AG08395 (cell line): ENCODE measurements around the gene GRAP2.
"Not testable (repeated sequence)": the region's sequence is repeated elsewhere in the genome, so short reads cannot be mapped to it uniquely, and the experiment has no call there.

Source experiments
- DNase-seq: peaks from one replicate; pipeline ENCODE4 v3.0.0; 2012; ENCODE audit warnings: mixed read lengths, low spot score

GRAP2 gene

DNA sequence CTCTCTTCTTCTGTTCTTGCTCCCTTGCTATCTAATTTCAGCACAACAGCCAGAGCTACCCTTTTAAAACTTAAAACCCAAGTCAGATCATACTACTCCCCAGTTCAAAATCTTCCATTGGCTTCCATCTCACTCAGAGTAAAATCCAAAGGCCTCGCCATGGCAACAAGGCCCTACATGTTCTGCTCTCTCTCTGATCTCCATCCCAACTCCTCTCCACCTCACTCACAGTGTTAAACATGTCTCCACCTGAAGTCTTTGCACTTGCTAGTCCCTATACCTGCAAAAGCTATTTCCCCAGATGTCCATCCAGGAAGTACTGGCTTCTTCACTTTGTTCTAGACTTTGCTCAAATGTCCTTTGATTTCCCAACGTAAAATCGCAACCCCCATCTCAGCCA lies 3.0 kb upstream of the GRAP2 start:
- DNase-seq = no peak

- DNase-seq = no peak
These were observed 1.9 kb upstream of the GRAP2 start for GRCh38 chr22:39898997-39899396.

DNA sequence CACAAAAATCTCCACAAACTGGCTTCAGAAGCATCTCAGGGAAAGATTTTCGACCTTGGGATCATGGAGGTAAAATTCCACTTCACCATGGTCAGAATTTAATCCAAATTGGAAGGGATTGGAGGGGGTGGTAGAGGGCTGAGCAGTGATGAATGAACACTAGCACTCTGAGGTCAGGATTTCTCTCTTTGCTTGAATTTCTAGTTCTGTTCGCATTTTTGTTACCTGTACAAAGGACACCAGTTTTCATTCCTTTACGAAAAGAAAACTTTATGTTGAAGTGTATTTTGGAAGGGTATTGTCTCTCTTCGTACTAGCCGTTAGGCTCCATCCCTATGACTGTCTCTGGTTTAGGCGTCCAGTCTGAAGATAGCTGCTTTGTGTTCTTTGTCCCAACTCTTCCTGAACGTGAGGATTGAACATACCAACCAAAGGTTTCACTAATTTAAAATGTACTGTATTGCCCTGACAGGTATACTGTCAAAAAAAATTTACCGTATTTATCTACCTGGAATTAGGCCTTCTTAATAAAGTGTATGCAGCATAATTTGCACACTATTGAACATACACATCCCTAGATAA lies 772 bp downstream of the GRAP2 start:
- no peak for DNase-seq

- DNase-seq = not testable (repeated sequence)
These were observed 3.1 kb downstream of the GRAP2 start for GRCh38 chr22:39904024-39904423.

DNA sequence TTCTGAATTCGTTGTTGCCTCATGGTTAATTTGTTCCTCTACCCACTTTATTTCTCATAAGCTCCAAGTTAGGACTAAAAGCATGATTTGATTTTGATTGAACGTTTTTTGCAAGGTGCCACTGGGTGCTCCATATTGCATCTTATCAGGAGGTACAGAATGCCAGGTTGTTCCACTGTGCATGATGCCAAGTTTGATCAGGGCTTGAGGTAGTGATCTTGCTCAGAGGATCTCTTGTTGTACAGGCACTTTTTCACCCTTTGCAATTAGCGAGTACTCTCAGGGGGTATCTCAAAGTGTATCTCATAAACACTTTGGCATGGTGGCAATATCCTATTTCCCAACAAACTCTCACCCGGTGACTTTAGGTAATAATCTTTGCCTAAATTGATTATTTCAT lies 4.0 kb downstream of the GRAP2 start:
- no peak for DNase-seq

DNA sequence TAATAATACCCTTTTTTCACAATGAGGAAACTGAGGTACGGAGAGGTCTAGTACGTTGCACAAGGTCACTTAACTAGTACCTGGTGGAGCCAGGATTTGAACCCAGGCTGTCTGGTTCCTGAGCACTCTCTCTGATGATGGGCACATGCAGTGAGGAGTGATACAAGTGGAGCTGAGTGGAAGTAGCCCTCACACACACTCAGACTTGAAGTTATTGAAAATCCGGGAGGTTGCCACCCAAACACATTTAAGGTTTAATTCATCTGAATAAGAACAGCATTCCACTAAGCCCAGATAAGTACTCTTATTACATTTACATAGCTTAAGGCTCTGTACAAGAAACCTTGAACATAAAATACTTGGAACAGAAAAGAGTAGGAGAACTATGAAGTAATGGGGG lies 4.8 kb downstream of the GRAP2 start:
- DNase-seq = no peak

DNA sequence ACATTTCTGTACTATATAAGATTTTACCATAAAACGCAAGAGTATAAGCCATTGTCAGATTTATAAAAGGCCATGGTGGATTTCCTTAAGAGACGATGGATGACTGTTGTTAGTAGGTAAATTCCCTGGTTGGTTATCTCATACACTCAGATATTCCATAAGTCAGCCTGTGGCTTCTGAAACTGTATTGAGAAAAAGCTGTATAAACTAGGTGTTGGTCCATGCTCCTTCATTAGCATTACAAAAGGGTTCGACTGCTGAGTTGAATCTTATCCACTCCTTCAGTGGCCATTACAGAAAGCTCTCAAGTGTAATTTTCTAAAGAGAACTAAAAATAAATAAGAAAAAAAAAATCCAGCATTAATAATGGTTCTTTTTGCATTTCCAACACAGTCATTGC lies 5.3 kb downstream of the GRAP2 start:
- no peak for DNase-seq

- no peak for DNase-seq
These were observed 6.2 kb downstream of the GRAP2 start for GRCh38 chr22:39907047-39907446.

GRCh38 chr22:39907605-39908097 lies 6.8 kb downstream of the GRAP2 start:
- no peak for DNase-seq

DNA sequence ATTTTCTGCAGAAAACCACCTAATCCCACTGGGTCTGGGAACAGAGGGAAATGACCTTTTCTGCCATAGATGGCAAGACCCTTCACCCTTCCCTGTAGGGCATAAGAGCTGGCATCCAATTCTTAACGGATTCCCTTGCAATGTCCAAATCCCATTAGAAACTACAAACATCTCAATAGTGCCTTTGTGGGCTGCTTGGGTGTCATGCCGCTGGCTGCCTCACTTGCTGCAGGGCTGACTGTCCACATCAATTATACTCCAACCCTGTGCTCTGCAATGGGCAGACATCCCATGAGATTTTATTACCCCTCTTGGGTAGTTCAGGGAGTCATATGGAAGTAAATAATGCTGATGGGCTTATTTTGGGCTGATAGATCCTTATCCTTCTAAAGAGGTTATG lies 7.3 kb downstream of the GRAP2 start:
- DNase-seq = no peak

- peak; percentile 14 for DNase-seq
These were observed 7.9 kb downstream of the GRAP2 start for GRCh38 chr22:39908737-39909136.

DNA sequence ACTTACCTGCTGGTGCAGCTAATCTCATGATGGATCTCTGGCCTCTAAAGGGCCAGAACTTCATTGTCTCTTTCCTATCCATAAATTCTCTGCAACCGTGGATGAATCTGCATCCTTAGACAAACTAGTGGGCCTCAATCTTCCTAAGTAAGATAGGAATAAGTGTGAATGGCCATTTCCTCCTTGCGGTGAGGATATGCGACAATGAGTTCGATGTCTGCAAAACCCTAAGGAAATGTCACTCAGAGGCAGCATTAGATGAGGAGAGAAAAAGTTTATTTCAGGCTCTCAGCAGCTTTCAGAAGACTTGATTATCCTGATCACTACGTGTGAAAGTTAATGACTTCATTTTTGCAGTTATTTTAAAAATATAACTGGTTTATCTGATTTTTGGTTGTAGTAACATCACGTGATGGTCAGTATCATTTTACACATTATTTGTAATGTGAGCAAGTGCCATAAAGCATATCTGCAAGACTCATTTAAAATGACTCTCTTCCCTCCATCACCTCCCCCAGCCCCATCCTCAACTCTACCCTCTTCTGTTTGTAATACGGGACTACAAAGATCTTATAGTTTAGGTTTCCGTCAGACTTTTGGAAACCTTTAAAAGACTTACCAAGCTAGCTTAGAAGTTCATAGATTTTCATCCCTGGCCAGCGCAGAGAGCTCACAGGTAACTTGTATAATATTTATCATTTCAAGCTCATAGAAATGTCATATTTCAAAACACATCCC lies 10.2 kb downstream of the GRAP2 start:
- no peak for DNase-seq

- DNase-seq = no peak
These were observed 12.4 kb downstream of the GRAP2 start for GRCh38 chr22:39913321-39913720.

DNA sequence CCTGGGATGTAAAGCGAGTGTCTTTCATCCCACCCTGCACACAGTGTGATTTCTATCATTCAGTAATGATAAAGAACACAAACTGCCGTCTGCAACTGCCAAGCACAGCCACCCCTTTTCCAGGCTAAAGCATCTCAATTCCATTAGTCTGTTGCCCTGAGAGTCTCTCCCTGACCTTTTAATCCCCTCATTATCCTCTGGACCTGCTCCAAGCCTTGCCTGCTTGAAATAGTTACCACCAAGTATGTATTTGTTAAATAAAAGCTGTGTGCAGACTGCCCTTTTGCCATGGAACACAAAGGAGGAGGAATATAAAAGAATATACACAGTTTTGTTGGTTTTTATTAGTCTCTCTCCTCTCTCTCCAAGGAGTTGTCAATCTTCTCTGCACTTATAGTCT lies 13.0 kb downstream of the GRAP2 start:
- DNase-seq = no peak

DNA sequence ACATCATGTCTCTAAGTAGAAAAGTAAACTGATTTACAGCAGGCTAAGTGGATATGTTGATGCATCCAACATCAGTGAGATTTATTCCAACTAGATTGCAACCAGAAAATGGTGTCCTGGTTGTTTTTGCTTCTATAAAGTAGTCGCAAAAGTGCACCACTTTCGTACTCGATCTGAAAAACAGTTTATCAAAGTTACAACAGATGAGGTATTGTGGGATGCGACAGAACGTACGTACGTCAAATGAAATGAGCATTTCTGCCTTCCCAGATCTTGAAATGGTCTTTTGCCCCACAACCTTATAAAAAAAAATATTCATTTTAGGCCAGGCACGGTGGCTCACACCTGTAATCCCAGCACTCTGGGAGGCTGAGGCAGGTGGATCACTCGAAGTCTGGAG lies 13.7 kb downstream of the GRAP2 start:
- no peak for DNase-seq

DNA sequence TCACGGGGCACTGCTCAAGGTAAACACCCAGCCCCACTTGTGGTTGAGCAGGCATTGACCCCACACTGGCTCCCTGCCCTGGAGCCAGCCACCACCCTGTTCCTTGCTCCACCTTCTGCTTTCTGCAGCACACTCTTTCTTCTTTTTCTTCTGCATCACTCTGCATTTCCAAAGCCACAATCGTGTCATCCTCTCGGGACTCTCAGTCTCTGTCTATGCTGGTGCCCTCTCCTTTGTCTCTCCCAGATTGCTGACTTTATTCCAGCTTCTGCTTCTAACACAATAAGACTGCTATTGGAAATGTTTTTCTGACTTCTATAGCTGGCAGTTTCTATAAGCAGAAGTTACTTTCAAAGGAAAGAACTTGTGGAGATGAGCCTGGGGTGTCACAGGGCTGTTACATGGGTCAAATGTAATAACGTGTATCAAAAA lies 14.4 kb downstream of the GRAP2 start:
- no peak for DNase-seq

- no peak for DNase-seq
These were observed 15.6 kb downstream of the GRAP2 start for GRCh38 chr22:39916496-39916895.

DNA sequence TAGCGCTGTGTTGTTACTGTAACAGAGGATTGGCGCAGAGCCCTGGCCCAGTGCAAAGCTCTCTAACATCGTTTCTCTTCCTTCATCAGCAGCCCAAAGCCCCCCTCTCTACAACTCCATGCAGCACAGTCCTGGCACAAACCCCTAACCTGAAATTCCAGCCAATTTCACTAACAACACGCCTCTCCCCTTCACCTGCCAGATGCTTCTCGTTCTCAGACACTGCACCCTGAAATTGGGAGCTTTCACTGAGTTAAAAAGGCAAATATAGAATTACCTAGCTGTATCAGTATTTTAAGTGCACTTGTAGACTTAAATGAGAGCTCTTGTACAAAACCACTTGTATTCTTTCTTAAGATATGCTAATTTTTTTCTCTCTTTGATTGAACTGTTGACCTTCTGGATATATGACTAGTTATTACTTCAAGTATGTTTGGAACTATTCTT lies 16.3 kb downstream of the GRAP2 start:
- DNase-seq = no peak

GRCh38 chr22:39917776-39918495 lies 17.1 kb downstream of the GRAP2 start:
- DNase-seq = peak; percentile 5

DNA sequence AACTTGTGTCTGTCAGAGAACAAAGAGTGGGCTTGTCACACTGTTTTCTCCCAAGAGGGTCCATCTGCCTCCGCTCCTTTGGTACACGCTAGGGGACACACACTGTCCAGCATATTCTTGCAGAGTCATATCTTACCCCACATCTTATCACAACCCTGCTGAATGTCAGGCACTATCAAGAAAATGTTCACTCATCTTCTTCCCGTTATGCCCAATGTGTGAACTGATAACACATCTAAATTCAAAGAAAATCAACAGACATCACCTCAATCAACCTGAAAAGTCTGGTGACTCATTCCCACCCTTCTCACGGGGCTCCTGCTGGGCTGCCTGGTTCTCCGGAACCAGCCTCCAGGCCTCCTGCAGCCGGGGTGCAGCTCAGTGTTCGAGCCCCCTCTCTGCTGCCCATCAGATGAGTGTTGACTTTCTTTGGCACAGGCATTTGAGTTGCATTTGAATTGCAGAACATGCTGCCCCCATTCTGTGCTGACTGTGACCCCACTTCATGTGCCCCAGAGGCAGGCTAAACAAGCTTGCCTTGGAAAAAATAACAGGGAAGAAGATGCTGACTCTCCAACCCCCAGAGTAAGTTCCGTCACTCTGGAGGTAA lies 19.4 kb downstream of the GRAP2 start:
- DNase-seq = no peak

GRCh38 chr22:39923696-39924095 lies 22.8 kb downstream of the GRAP2 start:
- DNase-seq = no peak

GRCh38 chr22:39924286-39924685 lies 23.4 kb downstream of the GRAP2 start:
- DNase-seq = no peak

- no peak for DNase-seq
These were observed 24.4 kb downstream of the GRAP2 start for GRCh38 chr22:39925273-39925672.
